DND-41 (cell line): Measurements from ENCODE around the gene TM9SF2.

Source experiments
- ATAC-seq: fragments of 200-7000 bp; cut with Tn5 transposase; 3 replicates; pipeline ENCODE4 v1.9.1; 2021; ENCODE audit warnings: low read depth; ENCODE audit not compliant: insufficient read depth
- DNase-seq: peaks from one replicate; pipeline ENCODE4 v3.0.0-alpha.2; 2020
- H2AFZ ChIP-seq: 2 replicates; pipeline ENCODE4 v1.6.0; 2012; ENCODE audit warnings: low read depth, low read length
- H3K27ac ChIP-seq: 2 replicates; pipeline ENCODE4 v1.5.1; 2012; ENCODE audit warnings: low read length, inconsistent platforms
- H3K27me3 ChIP-seq: fragments of 200-600 bp; sonication (generic); 2 replicates; pipeline ENCODE4 v1.6.0; 2012; ENCODE audit warnings: low read length, mild to moderate bottlenecking, inconsistent platforms; ENCODE audit not compliant: insufficient read depth, poor library complexity
- H3K36me3 ChIP-seq: 2 replicates; pipeline ENCODE4 v1.5.1; 2012; ENCODE audit warnings: low read length, inconsistent platforms; ENCODE audit not compliant: insufficient read depth
- H3K4me1 ChIP-seq: 2 replicates; pipeline ENCODE4 v1.5.1; 2012; ENCODE audit warnings: mild to moderate bottlenecking, low read length; ENCODE audit not compliant: insufficient read depth
- H3K4me2 ChIP-seq: 2 replicates; pipeline ENCODE4 v1.6.0; 2012; ENCODE audit warnings: mild to moderate bottlenecking, moderate library complexity, low read length, inconsistent platforms; ENCODE audit not compliant: insufficient read depth
- H3K4me3 ChIP-seq, 2 experiments: fragments of 200-600 bp in 1 of 2; shearing (Covaris generic) in 1 of 2; 2 replicates each; pipeline ENCODE4 v1.5.1; 2012 to 2016; ENCODE audit warnings: inconsistent platforms in 2 of 2, low read length in 2 of 2, mild to moderate bottlenecking in 2 of 2, low read depth in 1 of 2, moderate library complexity in 1 of 2
- H3K79me2 ChIP-seq: 2 replicates; pipeline ENCODE4 v1.6.0; 2012; ENCODE audit warnings: low read length, inconsistent platforms; ENCODE audit not compliant: insufficient read depth
- H3K9ac ChIP-seq: 2 replicates; pipeline ENCODE4 v1.6.0; 2012; ENCODE audit warnings: low read depth, mild to moderate bottlenecking, inconsistent platforms, low read length, moderate library complexity
- H3K9me3 ChIP-seq: 2 replicates; pipeline ENCODE4 v1.5.1; 2012; ENCODE audit warnings: low read length, moderate library complexity, mild to moderate bottlenecking, inconsistent platforms; ENCODE audit not compliant: insufficient read depth, severe bottlenecking
- H4K20me1 ChIP-seq: 2 replicates; pipeline ENCODE4 v1.6.0; 2012; ENCODE audit warnings: low read length; ENCODE audit not compliant: insufficient read depth
- CTCF ChIP-seq: IDR thresholded peaks from 2 replicates; pipeline ENCODE4 v1.5.1; 2012; ENCODE audit warnings: borderline replicate concordance, low read length, moderate library complexity, mild to moderate bottlenecking; ENCODE audit not compliant: poor library complexity, severe bottlenecking; ENCODE audit errors: extremely low read depth
- EZH2 ChIP-seq: IDR thresholded peaks from 3 replicates; pipeline ENCODE4 v1.6.1; 2012; ENCODE audit warnings: borderline replicate concordance, low read depth, mild to moderate bottlenecking, moderate library complexity, low read length, inconsistent platforms; ENCODE audit not compliant: severe bottlenecking

Gene TM9SF2

GRCh38 chr13:99585609-99586008 is 84.3 kb downstream of the TM9SF2 start:
- Histone ChIP-seq H3K79me2 (no peaks in the 10 kb centered on the region), H3K4me3 (no peak overlapping the region), H3K27ac (no peak overlapping the region), H3K4me1 (no peaks in the 10 kb centered on the region), H3K36me3 (no peaks in the 10 kb centered on the region), H2AFZ (no peak overlapping the region), H3K27me3 (no peaks in the 10 kb centered on the region), H3K9me3 (no peaks in the 10 kb centered on the region), H3K4me2 (no peak overlapping the region), H4K20me1 (no peaks in the 10 kb centered on the region), H3K9ac (no peak overlapping the region)
- ATAC-seq (no peak), DNase-seq (no peak)
- TF ChIP-seq EZH2: no peak
- no peak for TF ChIP-seq CTCF

- no peak overlapping the region for H3K4me2 ChIP-seq
- ATAC-seq (no peak), DNase-seq (no peak)
- H2AFZ ChIP-seq: no peak overlapping the region
- H3K9ac ChIP-seq: no peak overlapping the region
- H3K9me3 ChIP-seq: no peaks in the 10 kb centered on the region
- H4K20me1 ChIP-seq: no peaks in the 10 kb centered on the region
- H3K79me2 ChIP-seq: no peaks in the 10 kb centered on the region
- H3K4me1 ChIP-seq: no peaks in the 10 kb centered on the region
- TF ChIP-seq EZH2 (no peak), CTCF (no peak)
- no peak overlapping the region for H3K4me3 ChIP-seq
- H3K27me3 ChIP-seq: no peaks in the 10 kb centered on the region
- H3K27ac ChIP-seq: no peak overlapping the region
- H3K36me3 ChIP-seq: no peaks in the 10 kb centered on the region
These were observed 85.7 kb downstream of the TM9SF2 start for GRCh38 chr13:99587021-99587420.

GRCh38 chr13:99587893-99588606 is 86.8 kb downstream of the TM9SF2 start:
- Histone ChIP-seq H3K9ac (no peak overlapping the region), H3K4me2 (no peak overlapping the region), H3K36me3 (no peaks in the 10 kb centered on the region), H2AFZ (no peak overlapping the region), H3K4me3 (no peak overlapping the region), H3K27me3 (no peaks in the 10 kb centered on the region), H3K27ac (no peak overlapping the region), H4K20me1 (no peaks in the 10 kb centered on the region), H3K9me3 (no peaks in the 10 kb centered on the region), H3K79me2 (no peaks in the 10 kb centered on the region), H3K4me1 (no peaks in the 10 kb centered on the region)
- no peak for DNase-seq
- no peak for TF ChIP-seq CTCF
- no peak for TF ChIP-seq EZH2
- ATAC-seq: no peak

- DNase-seq: no peak
- no peak overlapping the region for H3K27ac ChIP-seq
- no peaks in the 10 kb centered on the region for H3K4me1 ChIP-seq
- H4K20me1 ChIP-seq: no peaks in the 10 kb centered on the region
- no peak overlapping the region for H3K9ac ChIP-seq
- no peak overlapping the region for H2AFZ ChIP-seq
- no peak for TF ChIP-seq CTCF
- no peak for TF ChIP-seq EZH2
- H3K27me3 ChIP-seq: no peaks in the 10 kb centered on the region
- no peak overlapping the region for H3K4me2 ChIP-seq
- no peaks in the 10 kb centered on the region for H3K79me2 ChIP-seq
- no peak for ATAC-seq
- H3K4me3 ChIP-seq: no peak overlapping the region
- no peaks in the 10 kb centered on the region for H3K36me3 ChIP-seq
- H3K9me3 ChIP-seq: no peaks in the 10 kb centered on the region
These were observed 88.3 kb downstream of the TM9SF2 start for GRCh38 chr13:99589575-99589974.
